ENCODE data around the gene UBA1. TPM values are rescaled to one million over a fixed set of nuclear protein-coding genes. Genes with fewer than 3 reads are reported as not detected.

The UBA1 gene
- polyA plus RNA-seq, 1 donor (not counting 4 experiments of a cell fraction or from before 2014, with no cell fraction given), result 236 TPM

DNA sequence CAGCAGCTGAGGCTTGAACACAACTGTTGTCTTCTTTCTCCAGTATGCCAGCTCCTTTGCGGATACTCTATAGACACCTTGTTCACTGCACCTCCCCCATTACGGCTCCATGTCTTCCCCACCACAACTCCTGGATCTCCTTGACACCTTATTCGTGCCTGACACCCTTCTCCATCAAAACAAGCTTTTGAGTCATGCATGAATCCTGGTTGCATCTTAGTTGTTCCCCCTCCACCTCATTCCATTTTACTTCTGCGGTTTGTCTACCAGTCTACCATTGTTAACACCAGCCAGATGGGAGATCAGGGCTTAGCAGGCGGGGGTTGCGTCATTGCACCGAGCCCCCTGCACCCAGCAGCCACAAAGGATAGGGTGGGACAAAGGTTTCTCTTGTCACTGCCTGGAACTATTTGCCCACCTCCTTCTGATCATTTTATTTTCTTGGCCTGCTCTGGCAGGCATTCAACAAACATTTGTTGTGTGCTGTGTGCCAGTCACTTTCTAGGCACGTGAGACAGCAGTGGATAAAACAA, 22.8 kb downstream of the UBA1 start:
- peaks cover 27% of the 10 kb centered on the region for H4K20me1 ChIP-seq (ENCODE audit: control insufficient read depth, extremely low read depth, insufficient read depth, low read length)
- TF ChIP-seq, protein P1, sequence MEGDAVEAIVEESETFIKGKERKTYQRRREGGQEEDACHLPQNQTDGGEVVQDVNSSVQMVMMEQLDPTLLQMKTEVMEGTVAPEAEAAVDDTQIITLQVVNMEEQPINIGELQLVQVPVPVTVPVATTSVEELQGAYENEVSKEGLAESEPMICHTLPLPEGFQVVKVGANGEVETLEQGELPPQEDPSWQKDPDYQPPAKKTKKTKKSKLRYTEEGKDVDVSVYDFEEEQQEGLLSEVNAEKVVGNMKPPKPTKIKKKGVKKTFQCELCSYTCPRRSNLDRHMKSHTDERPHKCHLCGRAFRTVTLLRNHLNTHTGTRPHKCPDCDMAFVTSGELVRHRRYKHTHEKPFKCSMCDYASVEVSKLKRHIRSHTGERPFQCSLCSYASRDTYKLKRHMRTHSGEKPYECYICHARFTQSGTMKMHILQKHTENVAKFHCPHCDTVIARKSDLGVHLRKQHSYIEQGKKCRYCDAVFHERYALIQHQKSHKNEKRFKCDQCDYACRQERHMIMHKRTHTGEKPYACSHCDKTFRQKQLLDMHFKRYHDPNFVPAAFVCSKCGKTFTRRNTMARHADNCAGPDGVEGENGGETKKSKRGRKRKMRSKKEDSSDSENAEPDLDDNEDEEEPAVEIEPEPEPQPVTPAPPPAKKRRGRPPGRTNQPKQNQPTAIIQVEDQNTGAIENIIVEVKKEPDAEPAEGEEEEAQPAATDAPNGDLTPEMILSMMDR (optimal IDR thresholded peaks at IDR 0.05 in 1 of 3, IDR thresholded peaks at IDR 0.05 in 1 of 3, conservative IDR thresholded peaks at IDR 0.05 in 1 of 3; ENCODE audit: extremely low read depth in 1 of 3, insufficient read depth in 2 of 3, low read length in 3 of 3), result no peak
- TF ChIP-seq EZH2 (IDR thresholded peaks at IDR 0.05; ENCODE audit: low read length), result no peak

DNA sequence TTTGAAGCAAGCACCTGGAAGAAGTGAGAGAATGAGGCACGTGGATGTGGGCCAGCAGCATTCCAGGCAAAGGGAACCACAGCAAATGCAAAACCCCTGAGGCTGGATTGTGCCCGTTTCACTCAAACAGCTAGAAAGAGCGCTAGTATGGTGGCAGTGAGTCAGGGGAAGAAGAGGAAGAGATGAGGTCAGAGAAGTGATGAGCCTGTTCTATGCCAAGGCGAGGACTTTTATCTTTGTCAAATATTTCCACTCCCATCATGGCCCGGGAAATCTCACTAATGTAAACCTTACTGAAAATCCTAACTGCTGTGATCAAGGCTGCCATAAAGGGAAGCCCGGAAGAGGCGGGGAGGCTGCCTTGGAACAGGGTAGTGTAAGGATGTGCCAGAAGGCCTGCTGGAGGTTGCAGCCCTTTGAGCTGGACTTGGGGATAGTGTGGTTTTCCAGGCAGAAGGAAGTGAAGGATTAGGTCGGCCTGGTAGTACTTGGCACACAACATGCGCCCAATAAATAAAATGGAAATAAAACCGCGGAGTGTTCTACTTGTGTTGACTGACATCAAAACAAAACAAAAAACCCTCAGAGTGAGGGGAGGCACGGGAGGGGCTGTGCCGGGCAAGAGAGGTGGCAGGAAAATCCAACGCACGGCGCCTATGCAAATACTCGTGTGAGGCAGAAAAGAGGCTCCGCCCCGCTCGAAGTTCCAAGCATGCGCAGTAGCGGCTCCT, 23.7 kb downstream of the UBA1 start:
- Histone ChIP-seq H3K4me1 (ENCODE audit: control insufficient read depth, extremely low read depth, insufficient read depth, low read length) (peaks cover 34% of the 10 kb centered on the region), H3K27me3 (ENCODE audit: control insufficient read depth, extremely low read depth, insufficient read depth, low read length) (no peaks in the 10 kb centered on the region), H3K9me1 (ENCODE audit: control insufficient read depth, extremely low read depth, insufficient read depth, low read length) (no peaks in the 10 kb centered on the region), H4K20me1 (ENCODE audit: control insufficient read depth, extremely low read depth, insufficient read depth, low read length) (peaks cover 27% of the 10 kb centered on the region), H3K27ac (ENCODE audit: control insufficient read depth, insufficient read depth, low read length) (peak overlapping the region; percentile 95), H3K4me2 (ENCODE audit: control insufficient read depth, extremely low read depth, insufficient read depth, low read depth, low read length) (peak overlapping the region; percentile 93), H3K4me3 (ENCODE audit: control insufficient read depth in 2 of 3, extremely low read depth in 1 of 3, insufficient read depth in 2 of 3, low read depth in 1 of 3, low read length in 3 of 3) (peak overlapping the region in 2 of 3 experiments; percentile 47), H3K9ac (ENCODE audit: control insufficient read depth, extremely low read depth, insufficient read depth, low read length) (peak overlapping the region; percentile 81), H3K36me3 (ENCODE audit: control insufficient read depth in 2 of 2, extremely low read depth in 1 of 2, insufficient read depth in 2 of 2, low read length in 2 of 2) (peaks cover 32 to 41% of the 10 kb centered on the region in 2 experiments), H2AFZ (ENCODE audit: control insufficient read depth, low read length) (no peak overlapping the region), H3K79me2 (ENCODE audit: control insufficient read depth, insufficient read depth, low read length) (peaks cover 37% of the 10 kb centered on the region), H3K9me3 (ENCODE audit: control insufficient read depth, low read depth, low read length) (no peaks in the 10 kb centered on the region)
- peak; percentile 82 for DNase-seq (ENCODE audit: low read depth, low spot score)
- TF ChIP-seq, protein P1 (optimal IDR thresholded peaks at IDR 0.05 in 1 of 3, IDR thresholded peaks at IDR 0.05 in 1 of 3, conservative IDR thresholded peaks at IDR 0.05 in 1 of 3; ENCODE audit: extremely low read depth in 1 of 3, insufficient read depth in 2 of 3, low read length in 3 of 3), result no peak
- TF ChIP-seq EZH2 (IDR thresholded peaks at IDR 0.05; ENCODE audit: low read length), result no peak
- FAIRE-seq, result peak; percentile 90
- dilution Hi-C loops (cut with MboI; ENCODE audit: extremely low pct_ligation_motif_present, low sequenced_read_pairs), result no loop called here

More for the DNA sequence above, 22.8 kb downstream of the UBA1 start:
- peaks cover 36 to 44% of the 10 kb centered on the region in 2 experiments for H3K36me3 ChIP-seq (ENCODE audit: control insufficient read depth in 2 of 2, extremely low read depth in 1 of 2, insufficient read depth in 2 of 2, low read length in 2 of 2)
- H3K9me1 ChIP-seq (ENCODE audit: control insufficient read depth, extremely low read depth, insufficient read depth, low read length), result no peaks in the 10 kb centered on the region
- peak overlapping the region; percentile 93 for H3K4me2 ChIP-seq (ENCODE audit: control insufficient read depth, extremely low read depth, insufficient read depth, low read depth, low read length)
- dilution Hi-C loops (cut with MboI; ENCODE audit: extremely low pct_ligation_motif_present, low sequenced_read_pairs), result no loop called here
- H3K79me2 ChIP-seq (ENCODE audit: control insufficient read depth, insufficient read depth, low read length), result peaks cover 29% of the 10 kb centered on the region
- no peak overlapping the region for H2AFZ ChIP-seq (ENCODE audit: control insufficient read depth, low read length)
- DNase-seq (ENCODE audit: low read depth, low spot score), result no peak
- H3K27ac ChIP-seq (ENCODE audit: control insufficient read depth, insufficient read depth, low read length), result peak overlapping the region; percentile 95
- no peaks in the 10 kb centered on the region for H3K27me3 ChIP-seq (ENCODE audit: control insufficient read depth, extremely low read depth, insufficient read depth, low read length)
- no peak overlapping the region for H3K4me3 ChIP-seq (ENCODE audit: control insufficient read depth in 2 of 3, extremely low read depth in 1 of 3, insufficient read depth in 2 of 3, low read depth in 1 of 3, low read length in 3 of 3)
- peak overlapping the region; percentile 81 for H3K9ac ChIP-seq (ENCODE audit: control insufficient read depth, extremely low read depth, insufficient read depth, low read length)
- no peaks in the 10 kb centered on the region for H3K9me3 ChIP-seq (ENCODE audit: control insufficient read depth, low read depth, low read length)
- peaks cover 34% of the 10 kb centered on the region for H3K4me1 ChIP-seq (ENCODE audit: control insufficient read depth, extremely low read depth, insufficient read depth, low read length)
- no peak for FAIRE-seq
